ENCODE measurements around the gene STRAP.

- TF ChIP-seq POLR2A (IDR thresholded peaks at IDR 0.05; ENCODE audit: low read depth, low read length) (no peak), POLR2AphosphoS5 (IDR thresholded peaks at IDR 0.05; ENCODE audit: low read depth, low read length) (no peak), TAF1 (IDR thresholded peaks at IDR 0.05; ENCODE audit: borderline replicate concordance, low read depth, low read length) (no peak)
Observed at GRCh38 chr12:15919418-15919817, 37.2 kb downstream of the STRAP start.

All from GM12892 (cell line).